Measurements from ENCODE around the gene PWWP2A. TPM values are rescaled to one million over a fixed set of nuclear protein-coding genes. Genes with fewer than 3 reads are reported as not detected.
"Not testable (repeated sequence)": the region's sequence is repeated elsewhere in the genome, so short reads cannot be mapped to it uniquely, and the experiment has no call there.

PWWP2A gene
- total RNA-seq, 1 experiment from 2014 or later: 41.4 TPM

GRCh38 chr5:160152901-160153300 is 33.7 kb upstream of the PWWP2A start:
- Histone ChIP-seq H3K4me1 (replicated peaks) (no peaks in the 10 kb centered on the region), H3K27ac (no peak overlapping the region), H3K36me3 (no peaks in the 10 kb centered on the region), H3K4me3 (no peak overlapping the region), H3K9me3 (replicated peaks) (no peaks in the 10 kb centered on the region), H3K27me3 (replicated peaks) (no peaks in the 10 kb centered on the region)
- no peak for DNase-seq (ENCODE audit: low read depth in 1 of 2, low spot score in 2 of 2)

GRCh38 chr5:160152287-160152686 is 33.0 kb upstream of the PWWP2A start:
- Histone ChIP-seq H3K27me3 (replicated peaks) (no peaks in the 10 kb centered on the region), H3K9me3 (replicated peaks) (no peaks in the 10 kb centered on the region), H3K36me3 (no peaks in the 10 kb centered on the region), H3K4me3 (no peak overlapping the region), H3K4me1 (replicated peaks) (no peaks in the 10 kb centered on the region), H3K27ac (no peak overlapping the region)
- DNase-seq (ENCODE audit: low read depth in 1 of 2, low spot score in 2 of 2): no peak

- Histone ChIP-seq H3K36me3 (no peaks in the 10 kb centered on the region), H3K27me3 (replicated peaks) (no peaks in the 10 kb centered on the region), H3K27ac (no peak overlapping the region), H3K4me3 (no peak overlapping the region), H3K9me3 (replicated peaks) (no peaks in the 10 kb centered on the region), H3K4me1 (replicated peaks) (no peaks in the 10 kb centered on the region)
- no peak for DNase-seq (ENCODE audit: low read depth in 1 of 2, low spot score in 2 of 2)
Measured at GRCh38 chr5:160151017-160151416, 31.8 kb upstream of the PWWP2A start.

- no peaks in the 10 kb centered on the region for H3K9me3 ChIP-seq (replicated peaks)
- H3K27ac ChIP-seq: no peak overlapping the region
- H3K27me3 ChIP-seq (replicated peaks): no peaks in the 10 kb centered on the region
- H3K36me3 ChIP-seq: no peaks in the 10 kb centered on the region
- H3K4me1 ChIP-seq (replicated peaks): no peaks in the 10 kb centered on the region
- DNase-seq (ENCODE audit: low read depth in 1 of 2, low spot score in 2 of 2): no peak
- no peak overlapping the region for H3K4me3 ChIP-seq
Measured at GRCh38 chr5:160150381-160150780, 31.1 kb upstream of the PWWP2A start.

GRCh38 chr5:160144436-160144835 is 25.2 kb upstream of the PWWP2A start:
- not testable (repeated sequence) for H3K27me3 ChIP-seq (replicated peaks); H3K4me3 ChIP-seq; H3K4me1 ChIP-seq (replicated peaks); DNase-seq (ENCODE audit: low read depth in 1 of 2, low spot score in 2 of 2); H3K9me3 ChIP-seq (replicated peaks); H3K36me3 ChIP-seq; H3K27ac ChIP-seq

GRCh38 chr5:160134332-160134731 is 15.1 kb upstream of the PWWP2A start:
- H3K4me1 ChIP-seq (replicated peaks): no peaks in the 10 kb centered on the region
- DNase-seq (ENCODE audit: low read depth in 1 of 2, low spot score in 2 of 2): no peak
- no peaks in the 10 kb centered on the region for H3K27me3 ChIP-seq (replicated peaks)
- H3K9me3 ChIP-seq (replicated peaks): no peaks in the 10 kb centered on the region
- no peaks in the 10 kb centered on the region for H3K36me3 ChIP-seq
- no peak overlapping the region for H3K4me3 ChIP-seq
- no peak overlapping the region for H3K27ac ChIP-seq

- Histone ChIP-seq H3K4me3 (no peak overlapping the region), H3K27ac (no peak overlapping the region), H3K36me3 (no peaks in the 10 kb centered on the region), H3K9me3 (replicated peaks) (no peaks in the 10 kb centered on the region), H3K27me3 (replicated peaks) (no peaks in the 10 kb centered on the region), H3K4me1 (replicated peaks) (no peaks in the 10 kb centered on the region)
- no peak for DNase-seq (ENCODE audit: low read depth in 1 of 2, low spot score in 2 of 2)
Measured at GRCh38 chr5:160133918-160134304, 14.7 kb upstream of the PWWP2A start.

- H3K4me1 ChIP-seq (replicated peaks): no peaks in the 10 kb centered on the region
- H3K9me3 ChIP-seq (replicated peaks): no peaks in the 10 kb centered on the region
- no peak overlapping the region for H3K27ac ChIP-seq
- no peaks in the 10 kb centered on the region for H3K36me3 ChIP-seq
- peak; percentile 26 to 63 for DNase-seq (ENCODE audit: low read depth in 1 of 2, low spot score in 2 of 2)
- H3K4me3 ChIP-seq: no peak overlapping the region
- no peaks in the 10 kb centered on the region for H3K27me3 ChIP-seq (replicated peaks)
Measured at GRCh38 chr5:160133071-160133917, 14.0 kb upstream of the PWWP2A start.

- no peak for DNase-seq (ENCODE audit: low read depth in 1 of 2, low spot score in 2 of 2)
- H3K9me3 ChIP-seq (replicated peaks): no peaks in the 10 kb centered on the region
- no peaks in the 10 kb centered on the region for H3K27me3 ChIP-seq (replicated peaks)
- H3K36me3 ChIP-seq: no peaks in the 10 kb centered on the region
- H3K4me1 ChIP-seq (replicated peaks): no peaks in the 10 kb centered on the region
- no peak overlapping the region for H3K4me3 ChIP-seq
- H3K27ac ChIP-seq: no peak overlapping the region
Measured at GRCh38 chr5:160129841-160130240, 10.6 kb upstream of the PWWP2A start.

- H3K36me3 ChIP-seq: no peaks in the 10 kb centered on the region
- no peak overlapping the region for H3K27ac ChIP-seq
- H3K27me3 ChIP-seq (replicated peaks): no peaks in the 10 kb centered on the region
- no peak for DNase-seq (ENCODE audit: low read depth in 1 of 2, low spot score in 2 of 2)
- H3K4me3 ChIP-seq: no peak overlapping the region
- H3K9me3 ChIP-seq (replicated peaks): no peaks in the 10 kb centered on the region
- H3K4me1 ChIP-seq (replicated peaks): no peaks in the 10 kb centered on the region
Measured at GRCh38 chr5:160128632-160129031, 9.4 kb upstream of the PWWP2A start.

GRCh38 chr5:160119905-160120266 is 636 bp upstream of the PWWP2A start:
- no peaks in the 10 kb centered on the region for H3K9me3 ChIP-seq (replicated peaks)
- DNase-seq (ENCODE audit: low read depth in 1 of 2, low spot score in 2 of 2): no peak
- 0 out of 2 replicates have a peak, but pooled peaks cover 3% of the 10 kb centered on the region for H3K4me1 ChIP-seq (replicated peaks)
- H3K27me3 ChIP-seq (replicated peaks): no peaks in the 10 kb centered on the region
- no peak overlapping the region for H3K4me3 ChIP-seq
- no peak overlapping the region for H3K27ac ChIP-seq
- peaks cover 36% of the 10 kb centered on the region for H3K36me3 ChIP-seq

- H3K27ac ChIP-seq: peak overlapping the region; percentile 74
- no peaks in the 10 kb centered on the region; the same call in 1 of the 2 replicates for H3K9me3 ChIP-seq (replicated peaks)
- H3K4me1 ChIP-seq (replicated peaks): 0 out of 2 replicates have a peak, but pooled peaks cover 3% of the 10 kb centered on the region
- peak in 1 of 2 experiments; percentile 50 for DNase-seq (ENCODE audit: low read depth in 1 of 2, low spot score in 2 of 2)
- peaks cover 49% of the 10 kb centered on the region for H3K36me3 ChIP-seq
- peak overlapping the region; percentile 95 for H3K4me3 ChIP-seq
- H3K27me3 ChIP-seq (replicated peaks): no peaks in the 10 kb centered on the region
Measured at GRCh38 chr5:160118349-160119141, 705 bp downstream of the PWWP2A start.

- DNase-seq (ENCODE audit: low read depth in 1 of 2, low spot score in 2 of 2): no peak
- no peak overlapping the region for H3K27ac ChIP-seq
- no peak overlapping the region for H3K4me3 ChIP-seq
- peaks cover 65% of the 10 kb centered on the region for H3K36me3 ChIP-seq
- no peaks in the 10 kb centered on the region for H3K27me3 ChIP-seq (replicated peaks)
- H3K9me3 ChIP-seq (replicated peaks): no peaks in the 10 kb centered on the region; the same call in 1 of the 2 replicates
- H3K4me1 ChIP-seq (replicated peaks): peaks cover 3% of the 10 kb centered on the region; the same call in 1 of the 2 replicates
Measured at GRCh38 chr5:160116991-160117390, 2.3 kb downstream of the PWWP2A start.

GRCh38 chr5:160108124-160108523 is 11.1 kb downstream of the PWWP2A start:
- Histone ChIP-seq H3K27me3 (replicated peaks) (no peaks in the 10 kb centered on the region), H3K36me3 (peaks cover 74% of the 10 kb centered on the region), H3K4me3 (no peak overlapping the region), H3K27ac (no peak overlapping the region), H3K9me3 (replicated peaks) (no peaks in the 10 kb centered on the region), H3K4me1 (replicated peaks) (peaks cover 13% of the 10 kb centered on the region)
- no peak for DNase-seq (ENCODE audit: low read depth in 1 of 2, low spot score in 2 of 2)

Measured in SJSA1 (cell line).